HEK293T (cell line): Measurements from ENCODE around the gene HNRNPDL.
A peak's percentile ranks its signal among the peaks of the same experiment; 100 is the strongest.

ENCODE experiments used
- CTCF ChIA-PET: fragments of 350-600 bp; formaldehyde crosslinking; extraction: SDS; loops from one replicate; lab custom pipeline; 2021; ENCODE audit warnings: antibody characterized with exemption, inconsistent platforms; lab: Yijun Ruan, JAX
- POLR2A ChIA-PET: fragments of 350-600 bp; formaldehyde crosslinking; extraction: SDS; loops from one replicate; lab custom pipeline; 2020; ENCODE audit warnings: antibody characterized with exemption, inconsistent platforms; lab: Yijun Ruan, JAX
- DNase-seq: peaks from one replicate; pipeline ENCODE4 v3.0.0; 2012; ENCODE audit warnings: mixed read lengths; ENCODE audit errors: extremely low spot score
- ARNT ChIP-seq: fragments of 450-650 bp; IDR thresholded peaks from 2 replicates; pipeline ENCODE4 v1.6.1; 2017; ENCODE audit warnings: mild to moderate bottlenecking
- BHLHE40 ChIP-seq: fragments of 450-650 bp; IDR thresholded peaks from 2 replicates; pipeline ENCODE4 v1.6.1; 2016; ENCODE audit warnings: mild to moderate bottlenecking, moderate library complexity, borderline replicate concordance
- CTBP1 ChIP-seq: fragments of 450-650 bp; IDR thresholded peaks from 2 replicates; pipeline ENCODE4 v1.6.1; 2016; ENCODE audit warnings: borderline replicate concordance
- ELF4 ChIP-seq: fragments of 450-650 bp; IDR thresholded peaks from 2 replicates; pipeline ENCODE4 v1.6.1; 2017; ENCODE audit warnings: antibody characterized with exemption
- FOXA1 ChIP-seq: fragments of 450-650 bp; IDR thresholded peaks from 2 replicates; pipeline ENCODE4 v1.6.1; 2016; ENCODE audit warnings: mild to moderate bottlenecking
- FOXK2 ChIP-seq: fragments of 450-650 bp; IDR thresholded peaks from 2 replicates; pipeline ENCODE4 v1.6.1; 2016; ENCODE audit warnings: mild to moderate bottlenecking
- FOXM1 ChIP-seq: fragments of 450-650 bp; IDR thresholded peaks from 2 replicates; pipeline ENCODE4 v1.6.1; 2017; ENCODE audit warnings: mild to moderate bottlenecking, borderline replicate concordance
- HDGF ChIP-seq: fragments of 450-650 bp; IDR thresholded peaks from 2 replicates; pipeline ENCODE4 v1.6.1; 2017; ENCODE audit warnings: antibody characterized with exemption, borderline replicate concordance
- L3MBTL2 ChIP-seq: fragments of 450-650 bp; conservative IDR thresholded peaks from 2 replicates; pipeline ENCODE4 v1.6.1; 2016; ENCODE audit warnings: mild to moderate bottlenecking
- LEF1 ChIP-seq: fragments of 450-650 bp; IDR thresholded peaks from 2 replicates; pipeline ENCODE4 v1.6.1; 2017; ENCODE audit warnings: mild to moderate bottlenecking, borderline replicate concordance
- NFRKB ChIP-seq: fragments of 450-650 bp; IDR thresholded peaks from 2 replicates; pipeline ENCODE4 v1.6.1; 2016; ENCODE audit warnings: mild to moderate bottlenecking, moderate library complexity
- PKNOX1 ChIP-seq: fragments of 450-650 bp; IDR thresholded peaks from 2 replicates; pipeline ENCODE4 v1.6.1; 2016
- SP1 ChIP-seq: fragments of 450-650 bp; IDR thresholded peaks from 2 replicates; pipeline ENCODE4 v1.6.1; 2017
- SUZ12 ChIP-seq: fragments of 450-650 bp; IDR thresholded peaks from 2 replicates; pipeline ENCODE4 v1.6.1; 2016; ENCODE audit warnings: mild to moderate bottlenecking
- TARDBP ChIP-seq: fragments of 450-650 bp; IDR thresholded peaks from 2 replicates; pipeline ENCODE4 v1.6.1; 2016
- ZNF384 ChIP-seq: fragments of 450-650 bp; IDR thresholded peaks from 2 replicates; pipeline ENCODE4 v1.6.1; 2016

Gene HNRNPDL

DNA sequence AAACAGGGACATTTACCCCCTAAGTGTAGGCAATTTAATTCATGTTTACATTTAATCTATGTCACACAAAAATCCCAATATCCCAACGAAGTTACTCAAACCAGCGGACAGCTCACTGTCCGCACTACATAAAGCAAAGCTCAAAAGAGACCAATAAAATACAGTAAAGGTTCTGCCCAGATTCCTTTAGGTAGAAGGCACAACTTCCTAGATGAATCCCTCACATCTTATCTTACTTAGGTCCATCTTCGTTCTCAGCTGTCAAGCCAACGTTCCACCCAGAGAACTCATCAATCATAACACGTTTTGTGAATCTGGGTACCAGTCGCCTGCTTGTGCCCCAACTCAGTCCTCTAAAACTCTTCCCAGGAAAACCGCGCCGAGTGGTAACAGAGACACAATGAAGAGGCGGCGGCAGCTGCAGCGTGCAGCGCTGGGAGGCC is 1.7 kb downstream of the HNRNPDL start:
- TF ChIP-seq SUZ12 (no peak), PKNOX1 (peak; percentile 78), NFRKB (no peak), ARNT (no peak)
- CTCF ChIA-PET: interaction anchor here (0.6 to 1.4 kb wide), 6 partner anchors 8 to 67 kb away, joined by 3 read pairs; no protein-coding TSS in a partner anchor
- POLR2A ChIA-PET: interaction anchor here (0.8 to 2.9 kb wide), 21 partner anchors 9 to 472 kb away, joined by 3 to 29 read pairs (median 7); partner anchors contain the start of genes HNRNPD and THAP9
- DNase-seq: no peak

DNA sequence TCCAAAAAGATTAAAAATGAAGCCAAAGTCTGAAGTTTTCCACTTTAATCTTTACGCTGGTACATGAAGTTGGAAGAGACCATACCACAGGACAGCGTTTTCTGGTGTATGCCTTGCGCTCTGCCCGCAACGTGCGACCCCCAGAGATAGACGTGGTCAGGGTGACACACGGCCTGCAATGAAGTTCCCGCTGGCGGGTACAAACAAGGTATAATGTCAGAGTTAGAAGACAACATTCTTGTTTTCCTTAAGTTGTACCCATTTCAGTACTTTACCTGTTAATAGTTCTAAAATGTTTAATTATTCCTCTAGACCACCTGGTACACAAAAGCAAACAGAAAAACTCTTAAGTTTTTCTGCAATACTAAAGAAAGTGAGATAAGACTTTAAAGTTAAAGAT is 4.8 kb downstream of the HNRNPDL start:
- POLR2A ChIA-PET: no interaction called here
- TF ChIP-seq PKNOX1 (no peak), ARNT (no peak), SP1 (no peak), LEF1 (no peak), FOXK2 (no peak), CTBP1 (no peak), FOXM1 (no peak), ELF4 (no peak), FOXA1 (no peak), SUZ12 (no peak), TARDBP (no peak)
- DNase-seq: no peak
- CTCF ChIA-PET: no interaction called here

- ChIA-PET POLR2A (interaction anchor here (1.5 kb wide), 1 partner anchor 49 kb away, joined by 4 read pairs; the partner anchor contains the start of gene HNRNPD), CTCF (interaction anchor here (0.8 kb wide), 1 partner anchor 255 kb away, joined by 3 read pairs; no protein-coding TSS in a partner anchor)
- TF ChIP-seq FOXK2 (no peak), BHLHE40 (no peak; the same call in 1 of the 2 replicates), SP1 (no peak), HDGF (no peak), ARNT (no peak), NFRKB (no peak), L3MBTL2 (0 out of 2 replicates have a peak, but pooled peaks have one; percentile 13), SUZ12 (no peak), ELF4 (peak; percentile 25; the same call in 1 of the 2 replicates), ZNF384 (no peak)
- no peak for DNase-seq
Measured at GRCh38 chr4:82423245-82424054, 6.8 kb downstream of the HNRNPDL start.

DNA sequence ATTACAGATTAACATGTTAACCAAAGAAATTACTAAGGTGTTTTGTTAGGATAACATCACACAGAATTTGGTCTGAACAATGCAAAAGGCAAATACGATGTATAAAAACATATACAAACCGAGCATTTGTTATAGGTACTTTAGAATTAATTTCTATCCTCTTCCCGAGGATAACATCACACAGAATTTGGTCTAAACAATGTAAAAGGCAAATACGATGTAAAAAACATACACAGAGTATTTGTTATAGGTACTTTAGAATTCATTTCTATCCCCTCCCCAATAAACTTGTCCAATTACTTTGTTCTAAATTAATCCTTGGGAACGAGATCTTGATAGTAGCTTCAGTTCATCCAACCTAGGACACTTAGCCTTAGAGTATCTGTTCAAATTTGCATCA is 7.6 kb downstream of the HNRNPDL start:
- POLR2A ChIA-PET: interaction anchor here (0.7 kb wide), 1 partner anchor 49 kb away, joined by 3 read pairs; the partner anchor contains the start of gene HNRNPD
- no peak; the same call in 1 of the 2 replicates for TF ChIP-seq ELF4
- TF ChIP-seq ARNT: no peak
- no peak; the same call in 1 of the 2 replicates for TF ChIP-seq L3MBTL2
- TF ChIP-seq PKNOX1: no peak
- CTCF ChIA-PET: no interaction called here
- DNase-seq: no peak

- ChIA-PET POLR2A (interaction anchor here (0.6 to 0.7 kb wide), 2 partner anchors 17 to 48 kb away, joined by 3 read pairs; partner anchors contain the start of gene HNRNPD), CTCF (interaction anchor here (0.6 kb wide), 1 partner anchor 137 kb away, joined by 4 read pairs; no protein-coding TSS in a partner anchor)
- DNase-seq: no peak
- TF ChIP-seq ELF4 (no peak), NFRKB (0 out of 2 replicates have a peak, but pooled peaks have one; percentile 8), L3MBTL2 (no peak), BHLHE40 (no peak)
Measured at GRCh38 chr4:82421796-82422560, 8.3 kb downstream of the HNRNPDL start.

DNA sequence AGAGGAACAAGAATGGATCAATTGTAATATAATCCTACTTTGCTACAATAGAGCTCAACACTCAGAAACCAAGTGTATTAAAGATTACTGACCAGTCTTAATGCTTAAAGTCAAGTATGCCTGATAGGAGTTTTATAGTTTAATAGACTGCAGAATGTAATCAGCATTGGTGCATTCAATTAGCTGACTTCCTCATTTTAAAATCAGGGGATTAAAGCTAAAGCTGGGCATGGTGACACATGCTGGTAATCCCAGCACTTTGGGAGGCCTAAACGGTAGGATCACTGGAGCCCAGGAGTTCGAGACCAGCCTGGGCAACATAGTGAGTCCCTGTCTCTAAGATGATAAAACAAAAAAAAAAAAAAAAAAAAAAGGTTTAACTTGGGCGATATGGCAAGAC is 10.8 kb downstream of the HNRNPDL start:
- ChIA-PET POLR2A (interaction anchor here (1.4 kb wide), 1 partner anchor 10 kb away, joined by 9 read pairs; no protein-coding TSS in a partner anchor), CTCF (no interaction called here)
- DNase-seq: no peak
- no peak for TF ChIP-seq FOXK2
- no peak for TF ChIP-seq FOXM1
- TF ChIP-seq ARNT: no peak
